SKM-1 treated with dmso at 0.1 percent for 144 hours (cell line): ENCODE data around the gene SPSB4.

ENCODE experiments used
- DNase-seq: peaks from one replicate; lab custom pipeline; 2025; ENCODE audit not compliant: unreplicated experiment; lab: John Stamatoyannopoulos, UW

The SPSB4 gene

GRCh38 chr3:141073580-141073979 lies 22.4 kb downstream of the SPSB4 start:
- DNase-seq: no peak

DNA sequence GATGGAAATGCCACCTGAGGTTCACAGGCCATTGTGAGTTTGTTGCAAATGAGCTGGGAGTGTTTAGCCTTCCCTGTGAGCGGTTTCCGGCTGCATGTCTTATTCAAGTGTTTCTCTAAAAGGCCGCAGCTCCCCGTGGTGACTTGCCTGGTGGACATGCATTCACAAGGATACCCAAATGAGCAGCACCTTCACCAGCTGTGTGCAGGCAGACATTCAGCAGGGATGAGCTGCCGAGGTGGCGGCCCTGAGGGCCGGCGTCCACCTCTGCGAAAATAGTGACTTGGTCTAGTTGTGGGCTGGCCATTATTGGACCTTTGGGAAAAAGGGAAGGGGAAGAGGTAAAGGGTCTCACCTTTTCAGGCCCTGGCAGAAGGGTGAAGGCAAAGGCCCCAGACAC lies 23.4 kb downstream of the SPSB4 start:
- DNase-seq: no peak

GRCh38 chr3:141076036-141076773 lies 25.1 kb downstream of the SPSB4 start:
- DNase-seq: no peak

DNA sequence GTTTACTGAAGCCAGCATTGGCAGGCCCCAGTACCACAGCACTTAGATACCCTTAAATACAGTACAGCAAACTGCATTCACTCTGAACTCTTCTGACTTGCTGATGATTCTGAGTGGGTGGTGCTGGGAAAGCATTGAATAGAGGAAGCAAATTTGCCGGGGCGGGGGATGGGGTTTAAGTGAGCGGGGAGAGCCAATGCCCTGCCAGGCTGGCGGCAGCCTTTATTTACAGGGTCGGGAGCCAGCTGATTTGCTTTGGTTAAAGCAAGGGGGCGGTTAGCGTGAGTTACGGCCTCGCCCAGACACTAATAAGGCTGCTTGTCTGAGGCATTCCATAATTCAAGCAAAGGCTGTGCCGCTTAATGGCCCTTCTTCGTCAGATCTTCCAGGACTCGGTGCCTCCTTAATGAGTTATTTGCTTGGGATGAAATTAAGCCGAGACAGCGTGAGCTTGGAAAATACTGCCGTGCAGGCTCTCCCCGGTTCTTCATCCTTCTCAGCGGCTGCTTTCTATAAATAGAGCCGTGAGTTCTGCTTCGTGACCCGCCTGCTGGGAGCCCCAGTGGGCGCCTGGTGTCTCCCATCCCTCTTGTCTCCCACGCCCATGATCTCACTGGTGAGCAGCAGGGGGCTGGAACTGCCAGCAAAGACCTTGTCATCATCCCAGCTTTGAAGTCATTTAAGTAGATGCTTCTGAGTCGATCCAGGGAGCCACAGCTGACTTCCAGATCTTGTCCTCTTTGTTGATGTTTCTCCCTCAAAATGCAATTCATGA lies 25.8 kb downstream of the SPSB4 start:
- DNase-seq: no peak

GRCh38 chr3:141077631-141078030 lies 26.5 kb downstream of the SPSB4 start:
- no peak for DNase-seq

DNA sequence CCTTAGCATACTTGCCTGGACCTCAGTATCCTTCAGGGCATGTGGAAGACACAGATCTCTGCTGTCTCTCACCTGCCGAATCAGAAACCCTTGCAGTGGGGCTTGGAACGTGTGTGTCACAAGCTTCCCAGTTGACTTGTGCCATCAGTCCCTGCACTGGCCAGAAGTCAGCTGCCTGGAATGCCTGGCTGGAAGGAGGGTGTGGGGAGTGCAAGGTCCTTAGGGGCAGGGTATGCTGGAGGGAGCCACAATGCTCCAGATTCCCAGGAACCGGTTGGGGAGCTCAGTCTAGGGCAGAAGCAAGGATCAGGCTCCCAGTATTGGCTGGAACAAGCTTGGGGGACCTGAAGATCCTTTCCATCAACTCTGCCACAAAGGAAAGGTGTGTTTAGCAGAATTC lies 27.1 kb downstream of the SPSB4 start:
- DNase-seq: no peak

DNA sequence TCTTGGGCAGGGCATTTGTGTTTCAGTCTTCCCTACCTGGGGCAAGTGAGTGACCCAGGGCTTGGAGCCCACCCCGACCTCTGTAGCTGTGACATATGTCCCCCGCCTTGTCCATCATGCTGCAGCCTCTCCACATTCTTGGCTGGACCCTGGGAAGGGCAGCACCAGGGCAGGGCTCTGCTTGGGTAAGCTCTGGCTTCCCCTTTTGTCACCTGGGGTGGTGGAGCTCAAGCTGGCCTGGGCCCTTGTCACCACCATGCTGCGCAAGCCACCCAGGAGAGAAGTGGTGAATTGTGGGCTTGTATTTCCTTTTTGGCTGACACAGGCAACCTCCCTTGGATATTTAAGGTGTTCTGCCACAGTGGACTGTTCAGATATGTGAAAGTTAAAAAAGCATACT lies 29.3 kb downstream of the SPSB4 start:
- peak; percentile 0 for DNase-seq

DNA sequence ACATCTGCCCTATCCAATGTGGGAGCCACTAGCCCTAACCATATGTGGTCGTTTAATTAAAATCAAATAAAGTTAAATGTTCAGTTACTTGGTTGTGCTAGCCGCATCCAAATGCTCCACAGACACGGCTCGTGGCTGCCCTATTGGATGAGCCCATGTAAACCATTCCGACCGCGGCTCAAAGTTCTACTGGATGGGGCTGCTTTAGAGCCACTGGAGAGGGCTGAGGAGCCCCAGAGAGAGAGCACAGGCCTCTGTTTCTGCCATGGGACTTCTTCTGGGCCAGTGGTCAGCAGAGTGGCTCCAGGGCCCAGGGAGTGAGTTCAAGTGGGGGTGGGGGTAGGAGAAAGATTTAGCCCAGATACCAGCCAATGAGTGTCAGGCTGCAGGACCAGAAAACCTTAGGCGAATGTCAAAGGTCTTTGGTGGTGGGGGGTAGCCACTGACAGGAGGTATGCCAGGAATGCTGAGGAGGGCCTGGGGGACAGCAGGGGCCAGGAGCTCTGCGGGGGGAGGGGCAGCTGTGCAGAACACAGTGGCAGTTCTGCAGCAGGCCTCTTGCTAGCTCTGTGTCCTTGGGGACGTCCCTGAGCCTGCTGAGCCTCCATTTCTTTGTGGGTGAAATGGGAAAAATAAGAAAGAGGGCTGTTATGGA lies 30.1 kb downstream of the SPSB4 start:
- no peak for DNase-seq

GRCh38 chr3:141082064-141082463 lies 30.9 kb downstream of the SPSB4 start:
- no peak for DNase-seq

DNA sequence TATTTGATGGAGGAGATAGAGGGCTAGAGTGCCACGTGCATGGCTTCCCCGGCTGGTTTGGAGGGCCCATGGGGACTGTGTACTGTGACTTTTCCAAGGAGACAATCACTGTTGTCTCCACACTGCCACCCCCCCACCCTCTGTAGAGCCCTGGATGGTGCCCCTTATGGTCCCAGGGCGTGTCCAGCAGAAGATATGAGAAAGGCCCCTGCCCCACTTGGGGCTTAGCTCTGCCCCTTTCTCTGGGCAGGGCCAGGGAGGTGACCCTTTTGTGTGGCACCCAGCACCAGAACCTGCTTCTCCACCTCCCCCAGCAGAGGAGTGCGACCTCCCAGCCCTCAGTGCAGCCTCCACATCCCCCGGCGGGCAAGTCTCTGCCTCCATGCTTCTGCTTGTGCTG lies 32.1 kb downstream of the SPSB4 start:
- no peak for DNase-seq

GRCh38 chr3:141083836-141084649 lies 32.9 kb downstream of the SPSB4 start:
- no peak for DNase-seq

- DNase-seq: no peak
Observed at GRCh38 chr3:141085343-141086070, 34.4 kb downstream of the SPSB4 start.

GRCh38 chr3:141086188-141086587 lies 35.0 kb downstream of the SPSB4 start:
- no peak for DNase-seq

- DNase-seq: no peak
Observed at GRCh38 chr3:141087076-141087777, 36.1 kb downstream of the SPSB4 start.

- no peak for DNase-seq
Observed at GRCh38 chr3:141087778-141088130, 36.6 kb downstream of the SPSB4 start.

DNA sequence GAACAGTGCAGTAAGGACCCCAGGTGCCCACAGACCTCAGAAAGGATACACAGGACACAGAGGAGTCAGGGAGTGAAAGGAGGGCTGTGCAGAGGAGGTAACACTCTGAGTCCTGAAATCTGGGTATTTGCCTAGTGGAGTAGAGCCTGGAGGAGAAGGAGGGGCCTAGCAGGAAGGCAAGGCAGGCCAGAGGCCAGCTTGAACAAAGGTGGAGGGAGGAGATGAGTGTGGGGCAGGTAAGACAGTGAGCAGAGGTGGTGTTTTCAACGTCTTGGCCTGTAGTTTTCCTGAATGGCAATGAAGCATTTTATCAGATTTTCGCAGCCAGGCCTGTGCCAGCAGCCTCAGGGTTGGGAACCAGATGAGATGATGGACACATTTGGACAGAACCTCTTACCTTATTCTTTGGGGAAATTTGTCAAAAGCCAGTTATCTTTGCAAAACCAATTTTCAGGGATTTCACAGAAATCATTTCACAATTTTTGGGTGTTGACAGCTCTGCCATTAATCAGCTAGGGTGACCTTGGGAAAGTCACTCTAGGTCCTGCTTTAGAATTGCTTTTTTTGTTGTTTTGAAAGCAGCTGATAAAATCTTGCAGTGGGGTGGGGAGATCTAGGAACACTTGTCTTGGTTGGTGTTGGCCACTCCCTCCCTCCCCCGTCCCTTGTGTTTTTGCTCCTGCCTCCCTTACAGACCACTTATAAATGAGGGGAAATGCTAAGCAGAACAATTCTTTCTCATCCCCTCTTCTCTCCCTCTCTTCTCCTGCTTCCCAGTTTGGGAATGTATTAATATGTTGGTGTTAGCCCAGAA lies 38.4 kb downstream of the SPSB4 start:
- DNase-seq: no peak

GRCh38 chr3:141091426-141091825 lies 40.3 kb downstream of the SPSB4 start:
- DNase-seq: no peak

GRCh38 chr3:141092663-141093062 lies 41.5 kb downstream of the SPSB4 start:
- DNase-seq: no peak

DNA sequence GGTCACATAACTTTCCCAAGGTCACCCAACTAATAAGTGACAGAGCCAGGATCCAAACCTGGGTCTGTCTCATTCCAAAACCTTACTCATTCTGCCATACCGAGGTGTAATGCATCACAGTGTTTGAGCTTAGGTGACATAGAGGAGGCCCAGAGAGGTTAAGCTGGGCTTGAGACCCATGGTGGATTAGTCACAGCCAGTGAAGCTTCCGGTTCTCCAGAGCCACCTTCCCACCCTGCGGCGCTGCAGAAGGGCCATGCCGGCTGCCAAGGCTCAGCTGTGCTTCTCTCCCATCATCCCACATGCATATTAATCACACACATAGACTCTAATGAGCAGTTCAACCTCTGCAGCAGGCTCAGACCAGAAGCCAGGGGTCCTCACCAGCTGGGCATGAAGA lies 42.2 kb downstream of the SPSB4 start:
- no peak for DNase-seq
